HepG2 (cell line): ENCODE results near the gene FAM131C. TPM values are rescaled to one million over a fixed set of nuclear protein-coding genes. Genes with fewer than 3 reads are reported as not detected.

ENCODE experiments used
- HNRNPLL ChIP-seq: fragments of 200-400 bp; formaldehyde crosslinking; IDR thresholded peaks from 2 replicates; pipeline ENCODE4 v1.6.1; 2017; ENCODE audit warnings: mild to moderate bottlenecking, low read depth, low read length; ENCODE audit not compliant: poor library complexity, severe bottlenecking
- KIAA2018 ChIP-seq: sonication (generic); formaldehyde crosslinking; IDR thresholded peaks from 2 replicates; pipeline ENCODE4 v1.5.0; 2020; ENCODE audit warnings: mild to moderate bottlenecking, missing genetic modification reagents, borderline replicate concordance
- MYNN ChIP-seq: sonication (generic); formaldehyde crosslinking; IDR thresholded peaks from 2 replicates; pipeline ENCODE4 v1.4.0; 2020; ENCODE audit warnings: mild to moderate bottlenecking, low read depth, missing genetic modification reagents
- SNAPC2 ChIP-seq: sonication (generic); formaldehyde crosslinking; IDR thresholded peaks from 2 replicates; pipeline ENCODE4 v1.8.1; 2022; ENCODE audit warnings: mild to moderate bottlenecking, missing genetic modification reagents
- SP1 ChIP-seq, 2 experiments: fragments of 450-650 bp in 1 of 2; sonication (generic) in 1 of 2; formaldehyde crosslinking in 1 of 2; IDR thresholded peaks; 2 replicates each; pipeline versions ENCODE4 v1.4.0 to v1.6.1; 2016 to 2020; ENCODE audit warnings: missing genetic modification reagents in 1 of 2
- XRCC5 ChIP-seq: fragments of 200-400 bp; formaldehyde crosslinking; optimal IDR thresholded peaks from 2 replicates; pipeline ENCODE3; 2017; ENCODE audit warnings: mild to moderate bottlenecking, low read length
- ZBTB1 ChIP-seq: sonication (generic); formaldehyde crosslinking; IDR thresholded peaks from 2 replicates; pipeline ENCODE4 v1.4.0; 2020; ENCODE audit warnings: missing genetic modification reagents, borderline replicate concordance
- ZBTB38 ChIP-seq: sonication (generic); formaldehyde crosslinking; IDR thresholded peaks from 2 replicates; pipeline ENCODE4 v1.5.1; 2020; ENCODE audit warnings: mild to moderate bottlenecking, missing genetic modification reagents
- ZFP1 ChIP-seq: IDR thresholded peaks from 2 replicates; pipeline ENCODE4 v1.6.1; 2016
- ZNF609 ChIP-seq: sonication (generic); formaldehyde crosslinking; IDR thresholded peaks from 2 replicates; pipeline ENCODE4 v1.4.0; 2020; ENCODE audit warnings: mild to moderate bottlenecking, missing genetic modification reagents, borderline replicate concordance
- ZNF670 ChIP-seq: sonication (generic); formaldehyde crosslinking; IDR thresholded peaks from 2 replicates; pipeline ENCODE4 v1.8.0; 2022; ENCODE audit warnings: mild to moderate bottlenecking, missing genetic modification reagents, borderline replicate concordance
- ZNF761 ChIP-seq: sonication (generic); formaldehyde crosslinking; conservative IDR thresholded peaks from 2 replicates; pipeline ENCODE4 v1.4.0; 2020; ENCODE audit warnings: mild to moderate bottlenecking, missing genetic modification reagents
- ZNF768 ChIP-seq: sonication (generic); formaldehyde crosslinking; IDR thresholded peaks from 2 replicates; pipeline ENCODE4 v1.4.0; 2020; ENCODE audit warnings: missing genetic modification reagents
- ZNF891 ChIP-seq: sonication (generic); formaldehyde crosslinking; IDR thresholded peaks from 2 replicates; pipeline ENCODE4 v1.5.0; 2020; ENCODE audit warnings: mild to moderate bottlenecking, missing genetic modification reagents
- polyA plus RNA-seq, 8 experiments: library from polyadenylated mRNA; depleted of rRNA in 3 of 8; stranded (reverse) in 7 of 8; unstranded in 1 of 8; fragments of >200 nt; fragmentation: Illumina TruSeq in 4 of 8; extraction: Trizol in 4 of 8; gene quantifications; 2 replicates each; pipeline versions ENCODE4 v1.2.1 to v1.2.3, GENCODE V29; 2011 to 2016; ENCODE audit warnings: low read depth in 4 of 8, missing spikeins in 1 of 8, mixed read lengths in 1 of 8; ENCODE audit not compliant: insufficient read depth in 1 of 8
- total RNA-seq, 5 experiments: library from RNA; depleted of rRNA; stranded (reverse); fragments of >200 nt; fragmentation: Illumina TruSeq; extraction: Trizol; gene quantifications; 2 replicates each; pipeline ENCODE4 v1.2.3, GENCODE V29; 2016; ENCODE audit warnings: low read depth in 1 of 5

FAM131C gene
- total and polyA plus RNA-seq, 2 of the 13 experiments (the other 11 are each of a cell fraction or from before 2014, with no cell fraction given): 0.07 TPM; not detected in 1

DNA sequence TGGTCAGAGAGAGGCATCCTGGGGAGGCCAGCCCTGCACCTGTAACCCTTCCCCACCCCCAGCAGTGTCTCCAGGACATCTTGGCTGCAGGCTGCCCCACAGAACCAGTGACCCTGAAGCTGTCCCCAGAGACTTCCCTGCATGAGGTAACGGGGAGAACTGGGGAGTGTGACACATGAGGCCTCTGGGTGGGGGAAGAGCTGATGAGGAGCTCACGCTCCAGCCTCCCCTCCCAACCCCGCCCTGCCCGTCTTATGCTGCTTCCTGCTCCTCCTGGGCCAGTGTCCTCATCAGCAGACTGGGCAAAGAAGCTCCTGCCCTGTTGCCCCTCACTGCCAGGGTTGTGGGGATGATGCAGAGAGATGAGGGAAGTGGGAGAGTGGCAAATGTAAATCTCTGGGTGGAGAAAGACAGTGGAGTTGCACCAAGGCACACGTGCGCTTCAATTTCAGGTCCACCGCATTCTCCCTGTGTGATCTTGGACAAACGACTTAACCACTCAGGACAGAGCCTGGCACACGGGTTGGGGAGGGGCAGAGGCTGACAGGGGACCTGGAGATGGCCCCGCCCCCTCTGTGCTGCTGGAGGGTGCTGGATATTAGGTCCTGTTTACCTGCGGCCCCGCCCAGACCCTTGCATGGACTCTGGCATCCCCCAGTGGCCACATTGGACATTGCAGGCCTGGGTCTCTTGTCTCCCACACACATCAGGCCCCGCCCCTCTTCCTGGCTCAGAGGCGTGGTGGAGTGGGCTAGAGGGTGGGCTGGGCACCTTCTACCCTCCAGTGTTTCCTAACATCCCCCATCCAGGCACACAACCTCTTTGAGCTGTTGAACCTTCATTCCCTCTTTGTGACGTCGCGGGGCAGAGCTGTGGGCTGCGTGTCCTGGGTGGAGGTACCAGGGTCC lies 17.6 kb downstream of the FAM131C start (continued):
- no peak for TF ChIP-seq ZNF609 (CRISPR knock-in tag)
- TF ChIP-seq ZNF891 (CRISPR knock-in tag): 0 out of 2 replicates have a peak, but pooled peaks have one; percentile 39
- TF ChIP-seq ZNF670 (CRISPR knock-in tag): 0 out of 2 replicates have a peak, but pooled peaks have one; percentile 29
- no peak for TF ChIP-seq ZFP1 (CRISPR knock-in tag)
- no peak for TF ChIP-seq SNAPC2
- no peak for TF ChIP-seq SP1 (IDR thresholded peaks at IDR 0.05)
- TF ChIP-seq SP1 (CRISPR knock-in tag; IDR thresholded peaks at IDR 0.05): 0 out of 2 replicates have a peak, but pooled peaks have one; percentile 38
- peak; percentile 48; the same call in 1 of the 2 replicates for TF ChIP-seq ZNF768
- TF ChIP-seq ZBTB1 (CRISPR knock-in tag): no peak
- no peak for TF ChIP-seq ZBTB38
- TF ChIP-seq ZNF761: no peak
- no peak for TF ChIP-seq HNRNPLL
- peak; percentile 38 for TF ChIP-seq XRCC5
- TF ChIP-seq MYNN: no peak
- TF ChIP-seq KIAA2018 (CRISPR knock-in tag): no peak
